A673 (cell line): ENCODE data around the gene ARMH3.
"Not testable (repeated sequence)": the region's sequence is repeated elsewhere in the genome, so short reads cannot be mapped to it uniquely, and the experiment has no call there.

Experiments used
- EZH2 ChIP-seq: fragments of 200-600 bp; sonication (generic); IDR thresholded peaks from 2 replicates; pipeline ENCODE4 v1.6.1; 2017; ENCODE audit warnings: borderline replicate concordance, low read depth, mild to moderate bottlenecking, mixed read lengths, antibody characterized with exemption, low read length; ENCODE audit not compliant: poor library complexity, severe bottlenecking
- TF ChIP-seq, protein P1 (sequence below): fragments of 300-800, 200-600 bp; sonication (generic); conservative IDR thresholded peaks from 2 replicates; pipeline ENCODE4 v1.5.1; 2017; ENCODE audit warnings: low read depth, mild to moderate bottlenecking, antibody characterized with exemption, low read length, moderate library complexity, mixed read lengths

- TF ChIP-seq, protein P1, sequence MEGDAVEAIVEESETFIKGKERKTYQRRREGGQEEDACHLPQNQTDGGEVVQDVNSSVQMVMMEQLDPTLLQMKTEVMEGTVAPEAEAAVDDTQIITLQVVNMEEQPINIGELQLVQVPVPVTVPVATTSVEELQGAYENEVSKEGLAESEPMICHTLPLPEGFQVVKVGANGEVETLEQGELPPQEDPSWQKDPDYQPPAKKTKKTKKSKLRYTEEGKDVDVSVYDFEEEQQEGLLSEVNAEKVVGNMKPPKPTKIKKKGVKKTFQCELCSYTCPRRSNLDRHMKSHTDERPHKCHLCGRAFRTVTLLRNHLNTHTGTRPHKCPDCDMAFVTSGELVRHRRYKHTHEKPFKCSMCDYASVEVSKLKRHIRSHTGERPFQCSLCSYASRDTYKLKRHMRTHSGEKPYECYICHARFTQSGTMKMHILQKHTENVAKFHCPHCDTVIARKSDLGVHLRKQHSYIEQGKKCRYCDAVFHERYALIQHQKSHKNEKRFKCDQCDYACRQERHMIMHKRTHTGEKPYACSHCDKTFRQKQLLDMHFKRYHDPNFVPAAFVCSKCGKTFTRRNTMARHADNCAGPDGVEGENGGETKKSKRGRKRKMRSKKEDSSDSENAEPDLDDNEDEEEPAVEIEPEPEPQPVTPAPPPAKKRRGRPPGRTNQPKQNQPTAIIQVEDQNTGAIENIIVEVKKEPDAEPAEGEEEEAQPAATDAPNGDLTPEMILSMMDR, result not testable (repeated sequence)
- TF ChIP-seq EZH2, result not testable (repeated sequence)
These were observed 75.3 kb downstream of the ARMH3 start for GRCh38 chr10:101980677-101981076.
